K562 (cell line): ENCODE results near the gene DHRS13. TPM values are rescaled to one million over a fixed set of nuclear protein-coding genes. Genes with fewer than 3 reads are reported as not detected.

ENCODE experiments used
- ATF6 ChIP-seq: sonication (generic); formaldehyde crosslinking; IDR thresholded peaks from 2 replicates; pipeline ENCODE4 v1.4.0; 2020; ENCODE audit warnings: mild to moderate bottlenecking, missing genetic modification reagents
- CTCF ChIP-seq, 3 experiments: IDR thresholded peaks in 2 of 3; conservative IDR thresholded peaks in 1 of 3; 2 replicates each; pipeline ENCODE4 v1.5.1; 2011 to 2012; ENCODE audit warnings: low read length in 3 of 3, mild to moderate bottlenecking in 3 of 3, control low read depth in 2 of 3, improper control_type of control experiment in 1 of 3, inconsistent platforms in 1 of 3, low read depth in 1 of 3, mixed read lengths in 1 of 3, moderate library complexity in 1 of 3; ENCODE audit not compliant: insufficient read depth in 2 of 3
- DPF2 ChIP-seq: fragments of 450-650 bp; IDR thresholded peaks from 2 replicates; pipeline ENCODE4 v1.6.1; 2016
- ETS1 ChIP-seq: conservative IDR thresholded peaks from 2 replicates; pipeline ENCODE4 v1.6.1; 2011; ENCODE audit warnings: low read depth, mild to moderate bottlenecking, low read length; ENCODE audit not compliant: control insufficient read depth
- HDAC1 ChIP-seq, 2 experiments: fragments of 450-650 bp; IDR thresholded peaks; 2 replicates each; pipeline ENCODE4 v1.6.1; 2016 to 2017; ENCODE audit warnings: inconsistent platforms in 1 of 2, mild to moderate bottlenecking in 1 of 2, moderate library complexity in 1 of 2
- HLTF ChIP-seq: fragments of 450-650 bp; IDR thresholded peaks from 2 replicates; pipeline ENCODE4 v1.6.1; 2016
- IFI16 ChIP-seq: fragments of 250-450 bp; sonication (Bioruptor Pico); IDR thresholded peaks from 2 replicates; pipeline ENCODE4 v2.1.2; 2022; ENCODE audit warnings: mild to moderate bottlenecking, inconsistent platforms
- SP1 ChIP-seq: sonication (generic); formaldehyde crosslinking; IDR thresholded peaks from 2 replicates; pipeline ENCODE4 v1.8.1; 2022; ENCODE audit warnings: mild to moderate bottlenecking, missing genetic modification reagents
- SPI1 ChIP-seq: IDR thresholded peaks from 2 replicates; pipeline ENCODE4 v1.6.1; 2011; ENCODE audit warnings: low read depth, low read length, control low read depth, borderline replicate concordance
- ZBTB40 ChIP-seq, 2 experiments: fragments of 450-650 bp in 1 of 2; sonication (generic) in 1 of 2; formaldehyde crosslinking in 1 of 2; IDR thresholded peaks; 2 replicates each; pipeline versions ENCODE4 v1.7.1 to v1.9.0; 2016 to 2022; ENCODE audit warnings: inconsistent platforms in 1 of 2, mild to moderate bottlenecking in 1 of 2, missing genetic modification reagents in 1 of 2
- polyA plus RNA-seq, 8 experiments: library from polyadenylated mRNA; depleted of rRNA in 4 of 8; stranded (reverse) in 5 of 8; unstranded in 3 of 8; fragments of >200 nt; fragmentation: Nextera tagmentation in 2 of 8; fragmentation: Illumina TruSeq in 1 of 8; extraction: Ambion mirVana in 2 of 8; extraction: Trizol in 1 of 8; gene quantifications; 2 replicates each; pipeline versions ENCODE4 v1.2.1 to v1.2.3, GENCODE V29; 2011 to 2014; ENCODE audit warnings: inconsistent platforms in 1 of 8, missing spikeins in 1 of 8
- total RNA-seq, 7 experiments: library from RNA; depleted of rRNA in 6 of 7; stranded (reverse); fragments of >200 nt in 6 of 7; fragmentation: Illumina TruSeq in 2 of 7; extraction: Trizol in 2 of 7; gene quantifications; 2 replicates each; pipeline versions ENCODE4 v1.2.1 to v1.2.3, GENCODE V29; 2011 to 2021; ENCODE audit warnings: low replicate concordance in 1 of 7

Gene DHRS13
- total and polyA plus RNA-seq, 9 of the 15 experiments (the other 6 are each of a cell fraction or from before 2014, with no cell fraction given): 0.32 to 52.3 (median 34.3) TPM; not detected in 1

- TF ChIP-seq CTCF (IDR thresholded peaks at IDR 0.05 in 2 of 3, conservative IDR thresholded peaks at IDR 0.05 in 1 of 3; ENCODE audit: insufficient read depth in 2 of 3, low read depth in 1 of 3, low read length in 3 of 3): peak in 1 of 3 experiments; percentile 3; a peak in 1 of 6 replicates
- TF ChIP-seq SP1 (CRISPR knock-in tag): peak; percentile 61; the same call in 1 of the 2 replicates
- peak; percentile 50; the same call in 1 of the 2 replicates for TF ChIP-seq DPF2
- TF ChIP-seq HLTF: peak; percentile 71; the same call in 1 of the 2 replicates
- peak; percentile 58; the same call in 1 of the 2 replicates for TF ChIP-seq ZBTB40 (IDR thresholded peaks at IDR 0.05)
- TF ChIP-seq ZBTB40 (CRISPR knock-in tag; IDR thresholded peaks at IDR 0.05): no peak
- no peak for TF ChIP-seq ETS1
- TF ChIP-seq SPI1: no peak
- TF ChIP-seq ATF6 (CRISPR knock-in tag): 0 out of 2 replicates have a peak, but pooled peaks have one; percentile 10
- TF ChIP-seq HDAC1 (IDR thresholded peaks at IDR 0.05): peak in 1 of 2 experiments; percentile 80; a peak in 2 of 4 replicates
- no peak for TF ChIP-seq IFI16 (CRISPR knock-in tag)
These were observed 737 bp downstream of the DHRS13 start (continued) for GRCh38 chr17:28901866-28902818.
